Ovary (tissue), 3 donors: ENCODE measurements around the gene ANKRD52.

Experiments used
- CTCF ChIP-seq, 3 donors: fragments of 450-650 bp in 2 of 3; fragments of 200-600 bp in 1 of 3; IDR thresholded peaks; one replicate each; pipeline versions ENCODE4 v1.5.1 to v1.8.0; 2016 to 2022; ENCODE audit warnings: antibody characterized with exemption in 3 of 3, mild to moderate bottlenecking in 1 of 3
- EP300 ChIP-seq: sonication (generic); formaldehyde crosslinking; IDR thresholded peaks from one replicate; pipeline ENCODE4 v1.6.1; 2017; ENCODE audit warnings: antibody characterized with exemption
- donor health status: DM: no; HTN: no; CAD: no.

DNA sequence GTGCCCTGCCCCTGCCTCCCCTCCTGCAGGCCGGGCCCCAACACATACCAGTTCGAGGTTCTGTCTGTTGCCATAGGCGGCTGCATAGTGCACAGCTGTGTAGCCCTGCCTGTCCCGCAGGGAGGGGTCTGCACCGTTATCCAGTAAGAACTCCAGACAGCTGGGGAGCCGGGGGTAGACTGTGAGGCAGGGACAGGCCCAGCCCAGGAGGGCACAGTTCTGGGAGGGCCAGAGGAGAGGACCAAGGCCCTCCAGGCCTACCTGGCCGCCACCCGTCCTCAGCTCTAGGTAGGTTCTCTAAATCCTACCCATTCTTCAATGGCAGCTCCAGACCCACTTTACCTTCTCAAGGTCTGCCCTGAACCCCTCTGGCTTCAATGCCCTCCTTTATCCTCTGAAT lies 9.5 kb downstream of the ANKRD52 start:
- TF ChIP-seq CTCF (IDR thresholded peaks at IDR 0.05) (no peak), EP300 (no peak)
